Posterior vena cava (tissue), 2 donors: ENCODE results near the gene MAD1L1. TPM values are rescaled to one million over a fixed set of nuclear protein-coding genes. Genes with fewer than 3 reads are reported as not detected.
"Not testable (repeated sequence)": the region's sequence is repeated elsewhere in the genome, so short reads cannot be mapped to it uniquely, and the experiment has no call there.

Source experiments
- DNase-seq: peaks from one replicate; pipeline ENCODE4 v3.0.0-alpha.2; 2020; ENCODE audit warnings: low spot score
- intact Hi-C, 2 donors: fragments of 100-400 bp; cut with DNase I; formaldehyde crosslinking; loops; one replicate each; pipeline versions ENCODE4 v1.14.1 to v1.14.2; 2022 to 2023
- long read RNA-seq, 2 donors: library from polyadenylated mRNA; unstranded; transcript quantifications; one replicate each; pipeline ENCODE4 v2.0.0, GENCODE V29; 2020 to 2021
- total RNA-seq, 2 donors: library from RNA; stranded (reverse); fragmentation: NEBNext Ultra II Directional; extraction: Animal tissue kit (Norgen Biotek cat#: 25700); gene quantifications; one replicate each; pipeline ENCODE4 v1.2.1, GENCODE V29; 2021
- donor health status: DM: yes; HTN: yes; CAD: no.
- donor health status: DM: yes; HTN: yes; CAD: no.

Gene MAD1L1
- total RNA-seq = 10 to 100 TPM; 17.3 to 24.7 TPM
- long read RNA-seq, donor 1, partial matches to known transcripts = 3 of 23 reads
- long read RNA-seq, donor 1, other reads (novel, unspliced or antisense) = 17 of 23 reads
- long read RNA-seq, donor 2, transcript MAD1L1-204 (19 exons, 2,991 nt) = major isoform, 12 of 127 reads
- long read RNA-seq, donor 2, transcript MAD1L1-202 (19 exons, 2,762 nt) = minor isoform, 8 of 127 reads
- long read RNA-seq, donor 2, partial matches to known transcripts = 14 of 127 reads
- long read RNA-seq, donor 2, other reads (novel, unspliced or antisense) = 93 of 127 reads

- peak; percentile 98 for DNase-seq
- intact Hi-C loops = loop anchor here in 1 of 2 donors (5.0 kb wide), 1 partner anchor 124 kb away; no protein-coding TSS in a partner anchor
Measured at GRCh38 chr7:2232766-2233520, at the start of gene MAD1L1. MAD1L1 (minus strand) TSS chr7:2232945; CDS start chr7:2230133, 2,812 bp downstream.

GRCh38 chr7:2282185-2282751 lies 49.5 kb upstream of the MAD1L1 start:
- intact Hi-C loops = no loop called here
- DNase-seq = no peak

GRCh38 chr7:2281541-2281940 lies 48.8 kb upstream of the MAD1L1 start:
- no peak for DNase-seq
- intact Hi-C loops = no loop called here

DNA sequence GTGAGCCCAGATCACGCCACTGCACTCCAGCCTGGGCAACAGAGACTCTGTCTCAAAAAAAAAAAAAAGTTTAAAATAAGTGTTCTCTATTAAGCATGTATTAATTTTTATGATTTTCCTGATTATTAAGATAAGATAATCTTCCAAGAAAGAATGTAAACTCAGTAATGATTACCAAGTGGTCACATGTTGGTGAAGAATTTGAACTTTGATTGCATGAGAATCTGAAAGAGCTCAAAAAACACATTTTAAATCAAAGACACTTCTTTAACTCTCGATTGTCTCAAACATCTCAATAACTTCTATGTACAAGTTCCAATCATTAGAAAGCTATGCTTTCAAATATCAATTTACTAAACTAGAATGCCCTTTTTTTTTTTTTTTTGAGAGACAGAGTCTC lies 47.7 kb upstream of the MAD1L1 start:
- intact Hi-C loops = no loop called here
- DNase-seq = no peak

- no peak for DNase-seq
- intact Hi-C loops = no loop called here
Measured at GRCh38 chr7:2279896-2280295, 47.2 kb upstream of the MAD1L1 start.

GRCh38 chr7:2278026-2278425 lies 45.3 kb upstream of the MAD1L1 start:
- intact Hi-C loops = no loop called here

DNA sequence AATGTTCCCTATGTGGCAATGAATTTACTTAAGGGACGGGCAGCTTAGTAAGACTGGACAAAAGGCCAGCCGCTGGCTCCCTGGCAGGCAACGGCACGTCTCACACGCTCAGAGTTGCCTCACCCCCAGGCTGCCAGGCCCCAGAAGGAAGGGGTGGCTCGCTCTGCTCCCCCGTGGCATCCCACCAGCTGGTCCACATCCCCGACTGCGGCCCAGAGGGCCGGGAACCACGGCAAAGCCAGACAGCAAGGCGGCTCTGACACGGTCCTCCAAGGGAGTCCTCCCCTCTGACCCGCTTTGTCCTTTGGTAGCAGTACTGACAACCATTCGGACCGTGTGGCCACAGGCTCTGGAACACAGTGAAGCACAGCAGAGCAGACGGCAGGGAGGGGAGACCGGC lies 43.4 kb upstream of the MAD1L1 start:
- no peak for DNase-seq
- intact Hi-C loops = no loop called here

More at GRCh38 chr7:2278026-2278425, 45.3 kb upstream of the MAD1L1 start:
- DNase-seq = no peak

GRCh38 chr7:2275101-2275500 lies 42.4 kb upstream of the MAD1L1 start:
- intact Hi-C loops = no loop called here
- DNase-seq = no peak

GRCh38 chr7:2274666-2275065 lies 41.9 kb upstream of the MAD1L1 start:
- no peak for DNase-seq
- intact Hi-C loops = no loop called here

DNA sequence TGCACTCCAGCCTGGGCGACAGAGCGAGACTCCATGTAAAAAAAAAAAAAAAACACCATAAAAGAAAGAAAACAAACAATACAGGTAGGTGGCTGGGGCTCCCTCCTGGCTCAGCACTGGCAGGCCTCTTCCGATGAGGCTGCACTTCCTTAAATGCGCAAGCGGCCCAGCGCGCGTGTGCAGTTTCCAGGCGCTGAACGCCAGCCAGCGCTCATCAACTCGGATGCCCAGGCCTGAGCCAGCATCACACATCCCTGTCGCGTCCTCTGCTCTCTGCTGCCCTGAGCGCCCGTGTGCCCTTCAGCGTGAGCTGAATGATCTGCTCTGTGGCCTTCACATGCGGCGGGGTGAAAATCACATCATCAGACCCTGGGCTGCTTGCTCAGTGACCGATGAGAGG lies 41.1 kb upstream of the MAD1L1 start:
- no peak for DNase-seq
- intact Hi-C loops = no loop called here

GRCh38 chr7:2272031-2272430 lies 39.3 kb upstream of the MAD1L1 start:
- no peak for DNase-seq
- intact Hi-C loops = no loop called here

DNA sequence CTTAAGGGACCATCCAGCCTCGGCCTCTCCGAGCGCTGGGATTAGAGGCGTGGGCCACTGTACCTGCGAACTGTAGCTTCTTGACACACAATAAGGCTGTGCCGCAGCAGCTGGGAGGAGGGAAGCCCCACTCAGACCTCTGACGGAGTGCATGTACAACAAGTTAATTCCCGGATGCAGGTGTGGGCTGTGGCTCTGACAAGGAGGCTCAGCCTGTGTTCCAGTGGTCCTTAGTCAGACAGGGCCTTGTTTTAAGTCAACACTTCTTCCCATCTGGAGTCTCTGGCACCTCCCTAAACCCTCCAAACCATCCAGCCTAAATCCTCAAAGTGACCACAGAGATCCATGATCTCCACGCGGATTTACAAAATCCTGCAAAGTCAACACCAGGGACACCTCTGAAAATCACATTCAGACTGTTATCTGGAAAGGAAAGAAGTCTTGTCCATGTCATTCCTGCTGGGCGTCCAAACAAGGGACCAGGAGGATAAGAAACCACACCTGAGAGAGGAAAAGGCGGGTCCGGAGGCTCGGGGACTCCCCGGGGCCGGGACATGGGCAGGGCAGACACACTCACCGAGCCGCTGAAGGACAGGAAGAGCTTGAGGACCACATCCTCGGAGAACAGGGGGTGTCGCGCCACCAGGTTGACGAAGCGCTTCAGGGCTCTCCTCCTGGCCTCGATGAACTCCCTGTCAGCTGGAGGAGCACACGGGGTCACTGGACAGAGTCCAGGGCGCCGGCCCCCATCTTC lies 38.7 kb upstream of the MAD1L1 start:
- no peak for DNase-seq
- intact Hi-C loops = no loop called here

- intact Hi-C loops = no loop called here
- DNase-seq = no peak
Measured at GRCh38 chr7:2270495-2270894, 37.8 kb upstream of the MAD1L1 start.

- intact Hi-C loops = no loop called here
- no peak for DNase-seq
Measured at GRCh38 chr7:2269991-2270460, 37.3 kb upstream of the MAD1L1 start.

DNA sequence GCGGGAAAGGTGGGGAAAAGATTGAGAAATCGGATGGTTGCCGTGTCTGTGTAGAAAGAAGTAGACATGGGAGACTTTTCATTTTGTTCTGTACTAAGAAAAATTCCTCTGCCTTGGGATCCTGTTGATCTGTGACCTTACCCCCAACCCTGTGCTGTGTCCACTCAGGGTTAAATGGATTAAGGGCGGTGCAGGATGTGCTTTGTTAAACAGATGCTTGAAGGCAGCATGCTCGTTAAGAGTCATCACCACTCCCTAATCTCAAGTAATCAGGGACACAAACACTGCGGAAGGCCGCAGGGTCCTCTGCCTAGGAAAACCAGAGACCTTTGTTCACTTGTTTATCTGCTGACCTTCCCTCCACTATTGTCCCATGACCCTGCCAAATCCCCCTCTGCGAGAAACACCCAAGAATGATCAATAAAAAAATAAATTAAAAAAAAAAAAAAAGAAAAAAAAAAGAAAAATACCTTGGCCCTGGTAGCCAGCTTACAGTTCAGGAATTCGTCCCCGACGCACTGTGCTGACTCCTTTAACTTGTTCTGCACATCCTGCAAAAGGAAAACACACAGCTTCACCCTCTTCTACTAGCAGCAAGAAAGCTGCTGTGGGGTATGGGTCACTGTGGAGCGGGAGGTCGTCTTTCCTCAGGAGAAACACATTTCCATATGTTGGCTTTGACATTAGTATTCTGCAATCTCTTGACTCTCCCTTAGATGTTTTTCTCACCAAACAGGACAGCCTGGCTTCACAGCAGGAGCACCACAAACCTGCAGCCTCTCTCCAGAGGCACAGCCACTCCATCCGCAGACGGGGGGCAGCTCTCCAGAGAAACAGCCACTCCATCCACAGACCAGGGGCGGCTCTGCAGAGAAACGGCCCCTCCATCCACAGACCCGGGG lies 36.6 kb upstream of the MAD1L1 start:
- intact Hi-C loops, DNase-seq: not testable (repeated sequence)

DNA sequence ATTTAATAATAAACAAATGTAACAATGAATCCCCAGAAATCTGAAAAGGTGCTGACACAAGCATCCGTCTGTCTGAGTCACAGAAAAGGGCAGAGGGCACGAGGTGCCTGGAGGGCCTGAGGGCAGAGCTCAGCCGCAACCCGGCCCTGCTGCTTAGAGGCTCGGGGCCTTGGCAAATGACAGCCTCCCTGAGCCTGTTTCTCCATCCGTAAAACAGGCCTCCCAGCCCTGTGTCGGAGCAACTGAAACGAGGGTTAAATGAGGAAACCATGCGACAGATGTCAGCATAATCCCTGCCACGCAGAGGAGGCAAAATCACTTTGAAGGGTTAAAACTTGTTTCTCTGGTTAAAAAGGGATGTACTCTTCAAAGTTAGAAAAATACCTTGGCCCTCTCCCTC lies 34.2 kb upstream of the MAD1L1 start:
- no peak for DNase-seq
- intact Hi-C loops = no loop called here

GRCh38 chr7:2264158-2264557 lies 31.4 kb upstream of the MAD1L1 start:
- intact Hi-C loops = no loop called here
- DNase-seq = no peak

DNA sequence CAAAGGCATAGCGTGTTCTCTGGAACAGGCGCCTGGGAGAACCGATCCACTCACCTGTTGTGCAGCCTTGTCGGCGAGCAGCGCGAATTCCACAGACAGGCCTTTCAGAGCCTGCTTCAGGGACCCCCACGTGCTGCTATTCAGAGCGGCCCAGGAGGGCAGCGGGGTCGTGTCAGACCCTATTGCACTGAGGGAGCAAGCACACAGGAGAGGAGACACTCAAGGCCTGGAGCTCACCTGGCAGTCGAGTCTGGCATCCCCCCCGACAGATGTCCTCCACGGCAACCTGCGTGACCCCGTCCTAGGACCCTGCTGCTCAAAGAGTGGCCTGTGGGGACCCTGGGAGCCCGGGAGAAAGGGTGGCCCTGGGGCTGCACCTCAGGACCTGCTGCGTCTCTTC lies 30.4 kb upstream of the MAD1L1 start:
- no peak for DNase-seq
- intact Hi-C loops = no loop called here

- DNase-seq = no peak
- intact Hi-C loops = no loop called here
Measured at GRCh38 chr7:2261611-2262010, 28.9 kb upstream of the MAD1L1 start.
